ENCODE measurements around the gene PKD2L2.

- no peak for TF ChIP-seq ZBTB33 (IDR thresholded peaks at IDR 0.05)
- TF ChIP-seq REST (IDR thresholded peaks at IDR 0.05): no peak
- TF ChIP-seq CTCF (IDR thresholded peaks at IDR 0.05; ENCODE audit: low read depth, low read length, missing input control): no peak
- TF ChIP-seq, protein P1, sequence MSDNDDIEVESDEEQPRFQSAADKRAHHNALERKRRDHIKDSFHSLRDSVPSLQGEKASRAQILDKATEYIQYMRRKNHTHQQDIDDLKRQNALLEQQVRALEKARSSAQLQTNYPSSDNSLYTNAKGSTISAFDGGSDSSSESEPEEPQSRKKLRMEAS (IDR thresholded peaks at IDR 0.05): no peak
- no peak for TF ChIP-seq SP1 (IDR thresholded peaks at IDR 0.05)
- TF ChIP-seq EGR1 (IDR thresholded peaks at IDR 0.05; ENCODE audit: low read depth in 2 of 2): no peak
- TF ChIP-seq RXRA (IDR thresholded peaks at IDR 0.05): no peak
- TF ChIP-seq RAD21 (IDR thresholded peaks at IDR 0.05): no peak
- no peak for TF ChIP-seq NR2F2 (IDR thresholded peaks at IDR 0.05)
- TF ChIP-seq FOXA1 (IDR thresholded peaks at IDR 0.05): no peak
- no peak for TF ChIP-seq TAF1 (conservative IDR thresholded peaks at IDR 0.05)
- no peak for TF ChIP-seq GABPA (IDR thresholded peaks at IDR 0.05 in 1 of 2, conservative IDR thresholded peaks at IDR 0.05 in 1 of 2)
These were observed 8.9 kb upstream of the PKD2L2 start for GRCh38 chr5:137880313-137880712.

Data from liver (tissue), 3 donors.